ENCODE results near the gene MAP2K5. TPM values are rescaled to one million over a fixed set of nuclear protein-coding genes. Genes with fewer than 3 reads are reported as not detected.

Gene MAP2K5
- total RNA-seq, 1 donor from 2014 or later = 26.7 TPM

- CTCF ChIA-PET = no interaction called here
- H3K4me3 Mint-ChIP-seq = no peak overlapping the region
- no peak for TF ChIP-seq CTCF (IDR thresholded peaks at IDR 0.05)
- H3K4me1 Mint-ChIP-seq = peaks cover 5% of the 10 kb centered on the region
- H3K27me3 Mint-ChIP-seq = no peaks in the 10 kb centered on the region
- intact Hi-C loops (cut with micrococcal nuclease) = no loop called here
- DNase-seq (no peak), ATAC-seq (ENCODE audit: low read depth) (no peak)
- H3K36me3 Mint-ChIP-seq (ENCODE audit: low read depth) = peaks cover 8% of the 10 kb centered on the region
- no peaks in the 10 kb centered on the region for H3K9me3 Mint-ChIP-seq
- no peak overlapping the region for H3K27ac Mint-ChIP-seq
- POLR2A ChIA-PET = no interaction called here
Measured at GRCh38 chr15:67747921-67748320, 205.4 kb downstream of the MAP2K5 start.

GRCh38 chr15:67750371-67750770, 207.9 kb downstream of the MAP2K5 start:
- no peak for TF ChIP-seq CTCF (IDR thresholded peaks at IDR 0.05)
- ChIA-PET CTCF (no interaction called here), POLR2A (interaction anchor here (0.5 kb wide), 1 partner anchor 59 kb away, joined by 6 read pairs; no protein-coding TSS in a partner anchor)
- ATAC-seq (ENCODE audit: low read depth) = no peak
- Mint-ChIP-seq H3K36me3 (ENCODE audit: low read depth) (peaks cover 8% of the 10 kb centered on the region), H3K27me3 (no peaks in the 10 kb centered on the region), H3K9me3 (no peaks in the 10 kb centered on the region), H3K4me1 (no peaks in the 10 kb centered on the region), H3K4me3 (no peak overlapping the region), H3K27ac (no peak overlapping the region)
- intact Hi-C loops (cut with micrococcal nuclease) = no loop called here
- DNase-seq = no peak

- Mint-ChIP-seq H3K27me3 (no peaks in the 10 kb centered on the region), H3K9me3 (no peaks in the 10 kb centered on the region), H3K4me3 (no peak overlapping the region), H3K4me1 (peaks cover 10% of the 10 kb centered on the region), H3K36me3 (ENCODE audit: low read depth) (peaks cover 2% of the 10 kb centered on the region), H3K27ac (no peak overlapping the region)
- no peak for TF ChIP-seq CTCF (IDR thresholded peaks at IDR 0.05)
- intact Hi-C loops (cut with micrococcal nuclease) = no loop called here
- ATAC-seq (ENCODE audit: low read depth) = no peak
- ChIA-PET POLR2A (no interaction called here), CTCF (no interaction called here)
- DNase-seq = no peak
Measured at GRCh38 chr15:67753891-67754290, 211.4 kb downstream of the MAP2K5 start.

GRCh38 chr15:67755264-67755663, 212.8 kb downstream of the MAP2K5 start:
- intact Hi-C loops (cut with micrococcal nuclease) = no loop called here
- DNase-seq = no peak
- ChIA-PET CTCF (no interaction called here), POLR2A (no interaction called here)
- H3K9me3 Mint-ChIP-seq = no peaks in the 10 kb centered on the region
- H3K36me3 Mint-ChIP-seq (ENCODE audit: low read depth) = no peaks in the 10 kb centered on the region
- H3K4me1 Mint-ChIP-seq = peaks cover 10% of the 10 kb centered on the region
- H3K27me3 Mint-ChIP-seq = no peaks in the 10 kb centered on the region
- H3K27ac Mint-ChIP-seq = no peak overlapping the region
- TF ChIP-seq CTCF (IDR thresholded peaks at IDR 0.05) = no peak
- no peak for ATAC-seq (ENCODE audit: low read depth)
- H3K4me3 Mint-ChIP-seq = no peak overlapping the region

GRCh38 chr15:67755936-67756335, 213.4 kb downstream of the MAP2K5 start:
- no peak for DNase-seq
- ChIA-PET CTCF (no interaction called here), POLR2A (no interaction called here)
- Mint-ChIP-seq H3K27ac (no peak overlapping the region), H3K36me3 (ENCODE audit: low read depth) (no peaks in the 10 kb centered on the region), H3K27me3 (no peaks in the 10 kb centered on the region), H3K4me3 (no peak overlapping the region), H3K9me3 (no peaks in the 10 kb centered on the region), H3K4me1 (peaks cover 14% of the 10 kb centered on the region)
- no peak for ATAC-seq (ENCODE audit: low read depth)
- TF ChIP-seq CTCF (IDR thresholded peaks at IDR 0.05) = no peak
- intact Hi-C loops (cut with micrococcal nuclease) = no loop called here
